GM12873 (cell line): ENCODE measurements around the gene PHRF1.

Experiments used
- CTCF ChIP-seq: IDR thresholded peaks from 2 replicates; pipeline ENCODE4 v1.5.1; 2012; ENCODE audit warnings: low read depth, mild to moderate bottlenecking, moderate library complexity, low read length, control low read depth; ENCODE audit not compliant: insufficient read depth; ENCODE audit errors: missing control alignments

Gene PHRF1

GRCh38 chr11:630871-631270 is 54.6 kb downstream of the PHRF1 start:
- TF ChIP-seq CTCF: no peak

GRCh38 chr11:635945-636510 is 59.8 kb downstream of the PHRF1 start:
- no peak for TF ChIP-seq CTCF

- TF ChIP-seq CTCF: no peak
Measured at GRCh38 chr11:636511-637332, 60.5 kb downstream of the PHRF1 start, which contains the start of gene DRD4. Gene DRD4, plus strand, starts transcription at chr11:637269. Its CDS starts 36 bp downstream, at chr11:637305.

- no peak for TF ChIP-seq CTCF
Measured at GRCh38 chr11:637333-637592, 61.0 kb downstream of the PHRF1 start.

- TF ChIP-seq CTCF: no peak
Measured at GRCh38 chr11:637593-638521, 61.6 kb downstream of the PHRF1 start.

- no peak for TF ChIP-seq CTCF
Measured at GRCh38 chr11:638631-639331, 62.5 kb downstream of the PHRF1 start.
